ENCODE results near the gene ARHGAP29. TPM values are rescaled to one million over a fixed set of nuclear protein-coding genes. Genes with fewer than 3 reads are reported as not detected.

The ARHGAP29 gene
- total RNA-seq, 4 donors from 2014 or later, result 62.3 to 112 (median 88.9) TPM

- no peak for TF ChIP-seq CTCF (IDR thresholded peaks at IDR 0.05; ENCODE audit: low read depth)
Observed at GRCh38 chr1:94273111-94273510, 35.7 kb upstream of the ARHGAP29 start.

GRCh38 chr1:94272388-94272787, 35.0 kb upstream of the ARHGAP29 start:
- no peak for TF ChIP-seq CTCF (IDR thresholded peaks at IDR 0.05; ENCODE audit: low read depth)

- no peak for TF ChIP-seq CTCF (IDR thresholded peaks at IDR 0.05; ENCODE audit: low read depth)
Observed at GRCh38 chr1:94271373-94271772, 34.0 kb upstream of the ARHGAP29 start.

GRCh38 chr1:94270801-94271203, 33.4 kb upstream of the ARHGAP29 start:
- no peak for TF ChIP-seq CTCF (IDR thresholded peaks at IDR 0.05; ENCODE audit: low read depth)

GRCh38 chr1:94269921-94270320, 32.5 kb upstream of the ARHGAP29 start:
- TF ChIP-seq CTCF (IDR thresholded peaks at IDR 0.05; ENCODE audit: low read depth), result no peak

- no peak for TF ChIP-seq CTCF (IDR thresholded peaks at IDR 0.05; ENCODE audit: low read depth)
Observed at GRCh38 chr1:94265906-94266305, 28.5 kb upstream of the ARHGAP29 start.

- no peak for TF ChIP-seq CTCF (IDR thresholded peaks at IDR 0.05; ENCODE audit: low read depth)
Observed at GRCh38 chr1:94265011-94265422, 27.6 kb upstream of the ARHGAP29 start.
